Measurements from ENCODE around the gene CDH24. TPM values are rescaled to one million over a fixed set of nuclear protein-coding genes. Genes with fewer than 3 reads are reported as not detected.

Gene CDH24
- total and polyA plus RNA-seq, 2 of the 4 experiments (the other 2 are of a cell fraction), result 3.9 to 24.4 TPM

DNA sequence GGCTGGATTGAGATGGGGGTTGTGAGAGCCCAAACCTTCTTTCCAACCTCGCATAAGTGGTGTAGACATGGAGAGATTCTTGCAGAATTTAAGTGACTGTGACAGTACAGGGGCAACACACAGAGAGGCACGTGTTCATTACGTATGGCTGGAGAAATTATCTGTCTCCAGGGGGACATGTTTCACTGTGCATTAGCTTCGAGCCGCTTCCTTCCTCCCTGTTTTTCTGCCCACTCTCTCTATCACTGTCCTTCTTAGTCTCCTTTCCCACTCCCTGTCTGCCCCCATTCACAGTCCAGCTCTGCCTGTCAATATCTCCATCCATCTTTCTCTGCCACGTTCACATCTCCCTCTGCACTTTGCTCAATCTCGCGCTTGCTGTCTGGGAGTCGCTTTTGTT is 35.9 kb downstream of the CDH24 start (continued):
- TF ChIP-seq BHLHE40 (IDR thresholded peaks at IDR 0.05; ENCODE audit: low read depth, low read length), result no peak
- no peak for TF ChIP-seq CHD1 (IDR thresholded peaks at IDR 0.05; ENCODE audit: low read depth, low read length)
- TF ChIP-seq RFX5 (IDR thresholded peaks at IDR 0.05; ENCODE audit: low read depth, low read length), result no peak
- TF ChIP-seq, protein P1, sequence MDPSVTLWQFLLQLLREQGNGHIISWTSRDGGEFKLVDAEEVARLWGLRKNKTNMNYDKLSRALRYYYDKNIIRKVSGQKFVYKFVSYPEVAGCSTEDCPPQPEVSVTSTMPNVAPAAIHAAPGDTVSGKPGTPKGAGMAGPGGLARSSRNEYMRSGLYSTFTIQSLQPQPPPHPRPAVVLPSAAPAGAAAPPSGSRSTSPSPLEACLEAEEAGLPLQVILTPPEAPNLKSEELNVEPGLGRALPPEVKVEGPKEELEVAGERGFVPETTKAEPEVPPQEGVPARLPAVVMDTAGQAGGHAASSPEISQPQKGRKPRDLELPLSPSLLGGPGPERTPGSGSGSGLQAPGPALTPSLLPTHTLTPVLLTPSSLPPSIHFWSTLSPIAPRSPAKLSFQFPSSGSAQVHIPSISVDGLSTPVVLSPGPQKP (IDR thresholded peaks at IDR 0.05; ENCODE audit: borderline replicate concordance, low read depth, low read length), result no peak

Measured in IMR-90 (cell line).